Gastroesophageal sphincter (tissue), 4 donors: ENCODE results near the gene PRR5L. TPM values are rescaled to one million over a fixed set of nuclear protein-coding genes. Genes with fewer than 3 reads are reported as not detected.

Experiments
- ATAC-seq: fragments of 150-250 bp; one replicate; pipeline ENCODE4 v1.9.1; 2016; ENCODE audit warnings: mild to moderate bottlenecking, moderate library complexity
- H3K27ac ChIP-seq, 4 donors: fragments of 200-600 bp; sonication (generic) in 3 of 4; 1 replicate in 3 of 4; 2 replicates in 1 of 4; pipeline ENCODE4 v1.5.1; 2016 to 2019
- H3K27me3 ChIP-seq: fragments of 200-600 bp; sonication (generic); one replicate; pipeline ENCODE4 v1.5.1; 2019
- H3K36me3 ChIP-seq, 2 donors: fragments of 200-600 bp; sonication (generic); one replicate each; pipeline ENCODE4 v1.5.1; 2019; ENCODE audit warnings: control low read depth in 1 of 2
- H3K4me1 ChIP-seq, 3 donors: fragments of 200-600 bp; sonication (generic); 1 replicate in 2 of 3; 2 replicates in 1 of 3; pipeline ENCODE4 v1.5.1; 2016 to 2019; ENCODE audit warnings: control low read depth in 2 of 3
- H3K4me3 ChIP-seq, 2 donors: fragments of 200-600 bp; sonication (generic); one replicate each; pipeline ENCODE4 v1.5.1; 2019; ENCODE audit warnings: mild to moderate bottlenecking in 1 of 2, moderate library complexity in 1 of 2
- H3K9me3 ChIP-seq, 3 donors: fragments of 200-600 bp; sonication (generic); one replicate each; pipeline ENCODE4 v1.5.1; 2017 to 2019; ENCODE audit warnings: control low read depth in 2 of 3
- CTCF ChIP-seq, 4 experiments: fragments of 200-600 bp in 2 of 4; fragments of 450-650 bp in 2 of 4; sonication (generic) in 1 of 4; IDR thresholded peaks; one replicate each; pipeline ENCODE4 v1.5.1; 2017 to 2019; ENCODE audit warnings: antibody characterized with exemption in 4 of 4, mild to moderate bottlenecking in 2 of 4, moderate library complexity in 2 of 4
- EP300 ChIP-seq: sonication (generic); formaldehyde crosslinking; IDR thresholded peaks from one replicate; pipeline ENCODE4 v1.6.1; 2017; ENCODE audit warnings: antibody characterized with exemption, mild to moderate bottlenecking
- POLR2A ChIP-seq, 2 donors: fragments of 450-650 bp; IDR thresholded peaks; one replicate each; pipeline ENCODE4 v1.6.1; 2017; ENCODE audit warnings: antibody characterized with exemption in 2 of 2, mild to moderate bottlenecking in 2 of 2, moderate library complexity in 1 of 2
- POLR2AphosphoS5 ChIP-seq: sonication (generic); formaldehyde crosslinking; IDR thresholded peaks from one replicate; pipeline ENCODE4 v1.6.1; 2017; ENCODE audit warnings: antibody characterized with exemption
- WGBS, 2 donors: methylation state at CpG; one replicate each; pipeline ENCODE4 v1.1.5; 2018; ENCODE audit warnings: low coverage in 1 of 2; 5-methylcytosine and 5-hydroxymethylcytosine counted together
- total RNA-seq, 4 donors: library from RNA; depleted of rRNA; stranded (reverse); fragments of >200 nt; gene quantifications; one replicate each; pipeline ENCODE4 v1.1.0, GENCODE V29; 2016

PRR5L gene
- total RNA-seq, 4 donors from 2014 or later: 2.8 to 9.7 (median 7.5) TPM

- TF ChIP-seq POLR2AphosphoS5 (no peak), POLR2A (IDR thresholded peaks at IDR 0.05) (no peak), CTCF (IDR thresholded peaks at IDR 0.05) (no peak), EP300 (no peak)
- peaks cover 4% of the 10 kb centered on the region for H3K27me3 ChIP-seq
- 89 to 94% methylated on average over 3 to 4 of the region's 4 CpGs for WGBS, 2 donors
- H3K4me3 ChIP-seq: no peak overlapping the region
- peaks cover 0 to 7% (median 0%) of the 10 kb centered on the region in 3 donors for H3K4me1 ChIP-seq
- no peak overlapping the region for H3K27ac ChIP-seq
- no peaks in the 10 kb centered on the region for H3K36me3 ChIP-seq
- H3K9me3 ChIP-seq: no peaks in the 10 kb centered on the region
- no peak for ATAC-seq
Measured at GRCh38 chr11:36465449-36466163, 169.5 kb downstream of the PRR5L start.

GRCh38 chr11:36467012-36467411 lies 170.9 kb downstream of the PRR5L start:
- H3K4me3 ChIP-seq: no peak overlapping the region
- no peak overlapping the region for H3K27ac ChIP-seq
- H3K27me3 ChIP-seq: peaks cover 4% of the 10 kb centered on the region
- ATAC-seq: no peak
- no peaks in the 10 kb centered on the region for H3K36me3 ChIP-seq
- H3K4me1 ChIP-seq: peaks cover 0 to 7% (median 0%) of the 10 kb centered on the region in 3 donors
- TF ChIP-seq EP300: no peak
- no peak for TF ChIP-seq POLR2A (IDR thresholded peaks at IDR 0.05)
- TF ChIP-seq POLR2AphosphoS5: no peak
- TF ChIP-seq CTCF (IDR thresholded peaks at IDR 0.05): no peak
- no peaks in the 10 kb centered on the region for H3K9me3 ChIP-seq
- 100% methylated on average over 1 to 2 of the region's 3 CpGs for WGBS, 2 donors

- 60% methylated on average over 1 of the region's 1 CpG; no CpG with 5 or more reads in 1 of the 2 donors for WGBS, 2 donors
- no peak for ATAC-seq
- TF ChIP-seq POLR2AphosphoS5 (no peak), POLR2A (IDR thresholded peaks at IDR 0.05) (no peak), EP300 (no peak), CTCF (IDR thresholded peaks at IDR 0.05) (no peak)
- H3K27me3 ChIP-seq: no peaks in the 10 kb centered on the region
- no peak overlapping the region for H3K4me3 ChIP-seq
- peaks cover 0 to under 1% of the 10 kb centered on the region in 2 donors for H3K36me3 ChIP-seq
- H3K4me1 ChIP-seq: peaks cover 0 to 7% (median 0%) of the 10 kb centered on the region in 3 donors
- H3K27ac ChIP-seq: no peak overlapping the region
- no peaks in the 10 kb centered on the region for H3K9me3 ChIP-seq
Measured at GRCh38 chr11:36467916-36468315, 171.8 kb downstream of the PRR5L start.

- peaks cover 0 to 4% of the 10 kb centered on the region in 2 donors for H3K36me3 ChIP-seq
- no peaks in the 10 kb centered on the region for H3K27me3 ChIP-seq
- no peak for TF ChIP-seq POLR2A (IDR thresholded peaks at IDR 0.05)
- no peak for TF ChIP-seq POLR2AphosphoS5
- no peak for TF ChIP-seq EP300
- TF ChIP-seq CTCF (IDR thresholded peaks at IDR 0.05): no peak
- H3K9me3 ChIP-seq: no peaks in the 10 kb centered on the region
- H3K4me1 ChIP-seq: peaks cover 0 to 7% (median 0%) of the 10 kb centered on the region in 3 donors
- 57 to 88% methylated on average over 1 of the region's 2 CpGs for WGBS, 2 donors
- H3K27ac ChIP-seq: no peak overlapping the region
- no peak overlapping the region for H3K4me3 ChIP-seq
- ATAC-seq: no peak
Measured at GRCh38 chr11:36469063-36469462, 173.0 kb downstream of the PRR5L start.
